HEK293T (cell line): ENCODE data around the gene DOCK1.

Experiments used
- CTCF ChIA-PET: fragments of 350-600 bp; formaldehyde crosslinking; extraction: SDS; loops from one replicate; lab custom pipeline; 2021; ENCODE audit warnings: antibody characterized with exemption, inconsistent platforms; lab: Yijun Ruan, JAX
- POLR2A ChIA-PET: fragments of 350-600 bp; formaldehyde crosslinking; extraction: SDS; loops from one replicate; lab custom pipeline; 2020; ENCODE audit warnings: antibody characterized with exemption, inconsistent platforms; lab: Yijun Ruan, JAX
- DNase-seq: peaks from one replicate; pipeline ENCODE4 v3.0.0; 2012; ENCODE audit warnings: mixed read lengths; ENCODE audit errors: extremely low spot score
- ARNT ChIP-seq: fragments of 450-650 bp; IDR thresholded peaks from 2 replicates; pipeline ENCODE4 v1.6.1; 2017; ENCODE audit warnings: mild to moderate bottlenecking
- BHLHE40 ChIP-seq: fragments of 450-650 bp; IDR thresholded peaks from 2 replicates; pipeline ENCODE4 v1.6.1; 2016; ENCODE audit warnings: mild to moderate bottlenecking, moderate library complexity, borderline replicate concordance
- CTBP1 ChIP-seq: fragments of 450-650 bp; IDR thresholded peaks from 2 replicates; pipeline ENCODE4 v1.6.1; 2016; ENCODE audit warnings: borderline replicate concordance
- ELF4 ChIP-seq: fragments of 450-650 bp; IDR thresholded peaks from 2 replicates; pipeline ENCODE4 v1.6.1; 2017; ENCODE audit warnings: antibody characterized with exemption
- FOXA1 ChIP-seq: fragments of 450-650 bp; IDR thresholded peaks from 2 replicates; pipeline ENCODE4 v1.6.1; 2016; ENCODE audit warnings: mild to moderate bottlenecking
- FOXK2 ChIP-seq: fragments of 450-650 bp; IDR thresholded peaks from 2 replicates; pipeline ENCODE4 v1.6.1; 2016; ENCODE audit warnings: mild to moderate bottlenecking
- FOXM1 ChIP-seq: fragments of 450-650 bp; IDR thresholded peaks from 2 replicates; pipeline ENCODE4 v1.6.1; 2017; ENCODE audit warnings: mild to moderate bottlenecking, borderline replicate concordance
- HDGF ChIP-seq: fragments of 450-650 bp; IDR thresholded peaks from 2 replicates; pipeline ENCODE4 v1.6.1; 2017; ENCODE audit warnings: antibody characterized with exemption, borderline replicate concordance
- L3MBTL2 ChIP-seq: fragments of 450-650 bp; conservative IDR thresholded peaks from 2 replicates; pipeline ENCODE4 v1.6.1; 2016; ENCODE audit warnings: mild to moderate bottlenecking
- LEF1 ChIP-seq: fragments of 450-650 bp; IDR thresholded peaks from 2 replicates; pipeline ENCODE4 v1.6.1; 2017; ENCODE audit warnings: mild to moderate bottlenecking, borderline replicate concordance
- NFRKB ChIP-seq: fragments of 450-650 bp; IDR thresholded peaks from 2 replicates; pipeline ENCODE4 v1.6.1; 2016; ENCODE audit warnings: mild to moderate bottlenecking, moderate library complexity
- SP1 ChIP-seq: fragments of 450-650 bp; IDR thresholded peaks from 2 replicates; pipeline ENCODE4 v1.6.1; 2017
- SUZ12 ChIP-seq: fragments of 450-650 bp; IDR thresholded peaks from 2 replicates; pipeline ENCODE4 v1.6.1; 2016; ENCODE audit warnings: mild to moderate bottlenecking
- TARDBP ChIP-seq: fragments of 450-650 bp; IDR thresholded peaks from 2 replicates; pipeline ENCODE4 v1.6.1; 2016
- ZNF384 ChIP-seq: fragments of 450-650 bp; IDR thresholded peaks from 2 replicates; pipeline ENCODE4 v1.6.1; 2016
- TF ChIP-seq, protein P1 (sequence below): fragments of 450-650 bp; IDR thresholded peaks from 2 replicates; pipeline ENCODE4 v1.6.1; 2016

DOCK1 gene

GRCh38 chr10:127408112-127408710 is 503.0 kb downstream of the DOCK1 start:
- ChIA-PET CTCF (no interaction called here), POLR2A (no interaction called here)
- no peak for DNase-seq
- TF ChIP-seq ZNF384 (no peak), FOXK2 (no peak), LEF1 (no peak), L3MBTL2 (no peak), ARNT (no peak), CTBP1 (no peak), FOXA1 (no peak), BHLHE40 (no peak), SP1 (no peak), NFRKB (no peak)
- TF ChIP-seq, protein P1, sequence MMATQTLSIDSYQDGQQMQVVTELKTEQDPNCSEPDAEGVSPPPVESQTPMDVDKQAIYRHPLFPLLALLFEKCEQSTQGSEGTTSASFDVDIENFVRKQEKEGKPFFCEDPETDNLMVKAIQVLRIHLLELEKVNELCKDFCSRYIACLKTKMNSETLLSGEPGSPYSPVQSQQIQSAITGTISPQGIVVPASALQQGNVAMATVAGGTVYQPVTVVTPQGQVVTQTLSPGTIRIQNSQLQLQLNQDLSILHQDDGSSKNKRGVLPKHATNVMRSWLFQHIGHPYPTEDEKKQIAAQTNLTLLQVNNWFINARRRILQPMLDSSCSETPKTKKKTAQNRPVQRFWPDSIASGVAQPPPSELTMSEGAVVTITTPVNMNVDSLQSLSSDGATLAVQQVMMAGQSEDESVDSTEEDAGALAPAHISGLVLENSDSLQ = no peak

GRCh38 chr10:127408733-127409132 is 503.5 kb downstream of the DOCK1 start:
- CTCF ChIA-PET = no interaction called here
- POLR2A ChIA-PET = no interaction called here
- TF ChIP-seq ARNT (no peak), FOXA1 (no peak), FOXK2 (no peak), HDGF (no peak), SP1 (no peak), CTBP1 (no peak), TARDBP (no peak)
- TF ChIP-seq, protein P1 = no peak
- no peak for DNase-seq

GRCh38 chr10:127410030-127410429 is 504.8 kb downstream of the DOCK1 start:
- CTCF ChIA-PET = no interaction called here
- DNase-seq = no peak
- no peak for TF ChIP-seq SP1
- TF ChIP-seq, protein P1 = no peak
- no peak for TF ChIP-seq CTBP1
- TF ChIP-seq TARDBP = no peak
- TF ChIP-seq ZNF384 = no peak
- no peak for TF ChIP-seq NFRKB
- TF ChIP-seq SUZ12 = no peak
- POLR2A ChIA-PET = no interaction called here

GRCh38 chr10:127411062-127411461 is 505.8 kb downstream of the DOCK1 start:
- ChIA-PET POLR2A (no interaction called here), CTCF (no interaction called here)
- TF ChIP-seq FOXA1 (no peak), CTBP1 (no peak), NFRKB (no peak), FOXK2 (no peak), SP1 (no peak)
- TF ChIP-seq, protein P1 = no peak
- DNase-seq = no peak

DNA sequence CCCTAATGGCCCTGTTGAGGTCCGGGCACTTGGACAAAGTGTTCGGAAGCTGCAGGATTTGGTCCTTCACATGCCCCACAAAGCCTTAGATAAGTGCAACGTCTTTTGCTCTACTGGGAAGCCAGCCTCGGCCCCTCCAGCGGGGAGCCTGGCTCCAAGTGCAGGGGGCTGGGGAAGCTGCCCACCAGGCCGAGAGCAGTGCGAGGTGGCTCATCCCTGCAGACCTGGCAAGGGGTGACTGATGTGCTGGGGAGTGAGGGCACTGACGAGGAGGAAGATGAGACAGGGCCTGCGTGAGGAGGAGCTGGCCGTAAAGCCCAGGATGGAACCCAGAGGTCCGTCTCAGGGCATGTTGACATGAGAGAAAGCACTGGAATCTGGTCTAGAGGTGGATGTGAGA is 508.1 kb downstream of the DOCK1 start:
- no peak for DNase-seq
- TF ChIP-seq NFRKB = no peak
- TF ChIP-seq FOXM1 = no peak
- TF ChIP-seq SP1 = no peak
- TF ChIP-seq, protein P1 = no peak
- TF ChIP-seq ELF4 = no peak
- no peak for TF ChIP-seq ARNT
- no peak for TF ChIP-seq SUZ12
- no peak for TF ChIP-seq FOXK2
- TF ChIP-seq CTBP1 = no peak
- TF ChIP-seq BHLHE40 = no peak
- no peak for TF ChIP-seq LEF1
- TF ChIP-seq FOXA1 = no peak
- TF ChIP-seq ZNF384 = no peak
- no peak for TF ChIP-seq HDGF
- TF ChIP-seq TARDBP = no peak
- TF ChIP-seq L3MBTL2 = no peak
- ChIA-PET POLR2A (no interaction called here), CTCF (no interaction called here)

- CTCF ChIA-PET = no interaction called here
- no peak for TF ChIP-seq FOXK2
- no peak for TF ChIP-seq LEF1
- TF ChIP-seq SP1 = no peak
- TF ChIP-seq CTBP1 = no peak
- no peak for TF ChIP-seq ARNT
- no peak for TF ChIP-seq FOXA1
- TF ChIP-seq BHLHE40 = no peak
- no peak for DNase-seq
- POLR2A ChIA-PET = no interaction called here
Measured at GRCh38 chr10:127414024-127414423, 508.8 kb downstream of the DOCK1 start.
